IMR-90 (cell line): ENCODE data around the gene CPO. TPM values are rescaled to one million over a fixed set of nuclear protein-coding genes. Genes with fewer than 3 reads are reported as not detected.

ENCODE experiments used
- ATAC-seq: fragments of 200-7000 bp; cut with Tn5 transposase; 2 replicates; pipeline ENCODE4 v1.9.1; 2020; ENCODE audit warnings: low read depth, mild to moderate bottlenecking, moderate library complexity
- BruUV-seq: library from RNA; stranded (reverse); fragments of 400-500 nt; replicated peaks from 2 replicates; lab custom pipeline; 2021; lab: Mats Ljungman, UMichigan
- CTCF ChIA-PET: fragments of 300-600 bp; formaldehyde crosslinking; extraction: SDS; loops from one replicate; lab custom pipeline; 2021; ENCODE audit warnings: antibody characterized with exemption; lab: Yijun Ruan, JAX
- POLR2A ChIA-PET: fragments of 300-600 bp; sonication (Branson Sonifier 250); formaldehyde crosslinking; loops from one replicate; lab custom pipeline; 2022; ENCODE audit warnings: antibody characterized with exemption; ENCODE audit not compliant: unreplicated experiment; lab: Charles Lee
- DNase-seq: peaks from one replicate; pipeline ENCODE4 v3.0.0; 2013
- H2AFZ ChIP-seq: replicated peaks from 2 replicates; pipeline ENCODE3; 2013; ENCODE audit warnings: low read length, mild to moderate bottlenecking; ENCODE audit not compliant: poor library complexity
- H2AK5ac ChIP-seq: 2 replicates; pipeline ENCODE4 v1.6.1; 2013; ENCODE audit warnings: low read depth, low read length, inconsistent platforms
- H2AK9ac ChIP-seq: replicated peaks from 2 replicates; pipeline ENCODE3; 2013; ENCODE audit warnings: mild to moderate bottlenecking, low read depth, low read length, moderate library complexity; ENCODE audit not compliant: poor library complexity
- H2BK120ac ChIP-seq: 2 replicates; pipeline ENCODE4 v1.6.1; 2013; ENCODE audit warnings: low read depth, low read length, inconsistent platforms
- H2BK15ac ChIP-seq: 3 replicates; pipeline ENCODE4 v1.6.1; 2013; ENCODE audit warnings: low read depth, low read length, inconsistent platforms
- H2BK20ac ChIP-seq: 2 replicates; pipeline ENCODE4 v1.6.1; 2013; ENCODE audit warnings: low read depth, mild to moderate bottlenecking, inconsistent platforms, low read length, moderate library complexity
- H2BK5ac ChIP-seq: 2 replicates; pipeline ENCODE4 v1.6.1; 2013; ENCODE audit warnings: mild to moderate bottlenecking, low read depth, low read length, inconsistent platforms; ENCODE audit not compliant: poor library complexity, severe bottlenecking
- H3K14ac ChIP-seq: replicated peaks from 2 replicates; pipeline ENCODE4 v1.6.1; 2013; ENCODE audit warnings: low read depth, low read length, inconsistent platforms
- H3K18ac ChIP-seq: 2 replicates; pipeline ENCODE4 v1.6.1; 2013; ENCODE audit warnings: low read depth, low read length, control low read depth
- H3K23ac ChIP-seq: 2 replicates; pipeline ENCODE4 v1.6.1; 2013; ENCODE audit warnings: low read depth, low read length, inconsistent platforms
- H3K27ac ChIP-seq: 2 replicates; pipeline ENCODE4 v1.5.1; 2013; ENCODE audit warnings: mild to moderate bottlenecking, control low read depth, low read length; ENCODE audit not compliant: insufficient read depth
- H3K27me3 ChIP-seq: 2 replicates; pipeline ENCODE4 v1.6.1; 2013; ENCODE audit warnings: low read length; ENCODE audit not compliant: control insufficient read depth, insufficient read depth
- H3K36me3 ChIP-seq: 2 replicates; pipeline ENCODE4 v1.6.1; 2013; ENCODE audit warnings: low read length, mixed read lengths; ENCODE audit not compliant: control insufficient read depth, insufficient read depth
- H3K4ac ChIP-seq: 2 replicates; pipeline ENCODE4 v1.6.1; 2013; ENCODE audit warnings: low read depth, low read length, inconsistent platforms
- H3K4me1 ChIP-seq: 2 replicates; pipeline ENCODE4 v1.6.1; 2013; ENCODE audit warnings: low read length, mixed read lengths; ENCODE audit not compliant: control insufficient read depth, insufficient read depth
- H3K4me2 ChIP-seq: 2 replicates; pipeline ENCODE4 v1.6.1; 2013; ENCODE audit warnings: low read depth, mild to moderate bottlenecking, control low read depth, low read length, moderate library complexity
- H3K4me3 ChIP-seq: 2 replicates; pipeline ENCODE4 v1.5.1; 2013; ENCODE audit warnings: low read depth, mild to moderate bottlenecking, control low read depth, low read length, moderate library complexity; ENCODE audit not compliant: insufficient read depth
- H3K56ac ChIP-seq: 2 replicates; pipeline ENCODE4 v1.6.1; 2013; ENCODE audit warnings: low read length, inconsistent platforms; ENCODE audit not compliant: insufficient read depth; ENCODE audit errors: extremely low read depth
- H3K79me1 ChIP-seq, 2 experiments: 2 replicates each; pipeline ENCODE4 v1.6.1; 2013; ENCODE audit warnings: low read length in 2 of 2, inconsistent platforms in 1 of 2, low read depth in 1 of 2
- H3K9ac ChIP-seq: 2 replicates; pipeline ENCODE4 v1.6.1; 2013; ENCODE audit warnings: low read depth, low read length, control low read depth
- H3K9me1 ChIP-seq: 2 replicates; pipeline ENCODE4 v1.6.1; 2013; ENCODE audit warnings: low read length, inconsistent platforms; ENCODE audit not compliant: insufficient read depth
- H3K9me3 ChIP-seq: 2 replicates; pipeline ENCODE4 v1.6.1; 2013; ENCODE audit warnings: low read length; ENCODE audit not compliant: control insufficient read depth, insufficient read depth
- H4K20me1 ChIP-seq: 2 replicates; pipeline ENCODE4 v1.6.1; 2013; ENCODE audit warnings: low read length, inconsistent platforms; ENCODE audit not compliant: insufficient read depth
- H4K5ac ChIP-seq: 2 replicates; pipeline ENCODE4 v1.6.1; 2013; ENCODE audit warnings: mild to moderate bottlenecking, low read depth, low read length, control low read depth
- H4K8ac ChIP-seq, 2 experiments: 2 replicates each; pipeline ENCODE4 v1.6.1; 2013; ENCODE audit warnings: low read depth in 2 of 2, low read length in 2 of 2, control low read depth in 1 of 2, inconsistent platforms in 1 of 2
- H4K91ac ChIP-seq: 2 replicates; pipeline ENCODE4 v1.6.1; 2013; ENCODE audit warnings: low read depth, low read length, inconsistent platforms; ENCODE audit not compliant: insufficient read depth
- BHLHE40 ChIP-seq: fragments of 150-350 bp; IDR thresholded peaks from 2 replicates; pipeline ENCODE4 v1.6.1; 2016; ENCODE audit warnings: mild to moderate bottlenecking, low read depth, low read length
- CEBPB ChIP-seq: IDR thresholded peaks from 2 replicates; pipeline ENCODE4 v1.6.1; 2012; ENCODE audit warnings: low read depth, low read length, improper control_type of control experiment
- CHD1 ChIP-seq: IDR thresholded peaks from 2 replicates; pipeline ENCODE4 v1.6.1; 2012; ENCODE audit warnings: low read depth, low read length, improper control_type of control experiment
- FOS ChIP-seq: fragments of 150-350 bp; IDR thresholded peaks from 2 replicates; pipeline ENCODE4 v1.6.1; 2016; ENCODE audit warnings: low read depth, low read length
- MAFK ChIP-seq: IDR thresholded peaks from 2 replicates; pipeline ENCODE4 v1.6.1; 2012; ENCODE audit warnings: low read depth, low read length, improper control_type of control experiment
- MAZ ChIP-seq: IDR thresholded peaks from 2 replicates; pipeline ENCODE4 v1.6.1; 2012; ENCODE audit warnings: low read depth, mild to moderate bottlenecking, low read length, improper control_type of control experiment, moderate library complexity, borderline replicate concordance
- MXI1 ChIP-seq: IDR thresholded peaks from 2 replicates; pipeline ENCODE4 v1.6.1; 2012; ENCODE audit warnings: low read depth, mild to moderate bottlenecking, low read length, moderate library complexity, borderline replicate concordance
- NFE2L2 ChIP-seq: fragments of 150-350 bp; IDR thresholded peaks from 2 replicates; pipeline ENCODE4 v1.6.1; 2016; ENCODE audit warnings: low read depth, mild to moderate bottlenecking, low read length
- POLR2A ChIP-seq: IDR thresholded peaks from 2 replicates; pipeline ENCODE4 v1.6.1; 2012; ENCODE audit warnings: mild to moderate bottlenecking, low read depth, low read length
- RAD21 ChIP-seq: IDR thresholded peaks from 2 replicates; pipeline ENCODE4 v1.6.1; 2012; ENCODE audit warnings: low read length, improper control_type of control experiment
- RCOR1 ChIP-seq: IDR thresholded peaks from 2 replicates; pipeline ENCODE4 v1.6.1; 2012; ENCODE audit warnings: mild to moderate bottlenecking, low read length, improper control_type of control experiment; ENCODE audit not compliant: insufficient replicate concordance
- RFX5 ChIP-seq: IDR thresholded peaks from 2 replicates; pipeline ENCODE4 v1.8.0; 2012; ENCODE audit warnings: low read depth, mild to moderate bottlenecking, low read length, moderate library complexity
- SMC3 ChIP-seq: fragments of 150-350 bp; IDR thresholded peaks from 2 replicates; pipeline ENCODE4 v1.6.1; 2016; ENCODE audit warnings: low read depth, mild to moderate bottlenecking, antibody characterized with exemption, low read length, moderate library complexity
- WGBS, 2 experiments: methylation state at CpG; one replicate each; pipeline versions ENCODE4 v1.1.5 to v1.1.7; 2013; ENCODE audit warnings: missing lambda C conversion rate in 2 of 2; ENCODE audit not compliant: insufficient read length in 1 of 2; ENCODE audit errors: extremely low coverage in 2 of 2; 5-methylcytosine and 5-hydroxymethylcytosine counted together
- dilution Hi-C: fragments of 300-500 bp; cut with HindIII; formaldehyde crosslinking; loops from one replicate; pipeline ENCODE4 v1.14.3; 2018; ENCODE audit warnings: low sequenced_read_pairs; ENCODE audit not compliant: unreplicated experiment
- in situ Hi-C: fragments of 300-500 bp; cut with MboI; formaldehyde crosslinking; loops from 3 replicates; pipeline ENCODE4 v1.14.3; 2019; ENCODE audit warnings: low sequenced_read_pairs, inconsistent platforms, mixed read lengths
- intact Hi-C: fragments of 100-400 bp; cut with micrococcal nuclease; formaldehyde crosslinking; loops from 2 replicates; pipeline ENCODE4 v1.10.0; 2022
- polyA plus RNA-seq, 3 experiments: library from polyadenylated mRNA; depleted of rRNA; stranded (reverse); fragments of >200 nt; gene quantifications; 2 replicates each; pipeline ENCODE4 v1.2.3, GENCODE V29; 2012; ENCODE audit warnings: low replicate concordance in 1 of 3
- total RNA-seq: library from RNA; depleted of rRNA; stranded (reverse); fragments of >200 nt; gene quantifications from 2 replicates; pipeline ENCODE4 v1.2.3, GENCODE V29; 2012
- TF ChIP-seq, protein P1 (sequence below): fragments of 150-350 bp; IDR thresholded peaks from 2 replicates; pipeline ENCODE4 v1.6.1; 2017; ENCODE audit warnings: mild to moderate bottlenecking, antibody characterized with exemption, low read length, low read depth
- TF ChIP-seq, protein P2 (sequence below): fragments of 150-350 bp; IDR thresholded peaks from 2 replicates; pipeline ENCODE4 v1.6.1; 2016; ENCODE audit warnings: low read depth, mild to moderate bottlenecking, low read length, moderate library complexity, borderline replicate concordance
- TF ChIP-seq, protein P3 (sequence below): conservative IDR thresholded peaks from 2 replicates; pipeline ENCODE4 v1.5.1; 2012; ENCODE audit warnings: mild to moderate bottlenecking, low read depth, low read length, improper control_type of control experiment

Gene CPO
- total and polyA plus RNA-seq, 2 of the 4 experiments (the other 2 are of a cell fraction), result not detected

GRCh38 chr2:206990360-206990759 lies 51.0 kb downstream of the CPO start:
- Histone ChIP-seq H3K79me1 (no peaks in the 10 kb centered on the region), H3K4me2 (no peak overlapping the region), H4K8ac (no peak overlapping the region), H4K20me1 (no peaks in the 10 kb centered on the region), H3K4me1 (peaks cover 11% of the 10 kb centered on the region), H2BK20ac (no peak overlapping the region), H3K4ac (no peak overlapping the region), H3K14ac (no peak overlapping the region), H4K5ac (no peak overlapping the region), H2BK5ac (no peak overlapping the region), H3K18ac (no peak overlapping the region), H3K9ac (no peak overlapping the region), H3K4me3 (no peak overlapping the region), H2AK5ac (no peak overlapping the region), H3K27me3 (no peaks in the 10 kb centered on the region), H2AFZ (no peak overlapping the region), H2BK120ac (no peak overlapping the region), H3K9me1 (no peaks in the 10 kb centered on the region), H2BK15ac (0 out of 3 replicates have a peak overlapping the region, but pooled peaks have one; percentile 21), H2AK9ac (no peak overlapping the region), H3K23ac (0 out of 2 replicates have a peak overlapping the region, but pooled peaks have one; percentile 39), H3K56ac (no peak overlapping the region), H3K27ac (no peak overlapping the region), H3K9me3 (no peaks in the 10 kb centered on the region), H3K36me3 (no peaks in the 10 kb centered on the region), H4K91ac (no peak overlapping the region)
- WGBS, 2 experiments, result 0% methylated on average over 1 of the region's 4 CpGs; no CpG with 5 or more reads in 1 of the 2 experiments
- CTCF ChIA-PET, result interaction anchor here (0.8 to 1.1 kb wide), 2 partner anchors 9 to 483 kb away, joined by 3 to 4 read pairs; no protein-coding TSS in a partner anchor
- peak; percentile 57; the same call in 1 of the 2 replicates for ATAC-seq
- intact Hi-C loops (no loop called here), in situ Hi-C loops (no loop called here), dilution Hi-C loops (no loop called here)
- POLR2A ChIA-PET, result interaction anchor here (1.0 kb wide), 1 partner anchor 174 kb away, joined by 3 read pairs; no protein-coding TSS in a partner anchor
- TF ChIP-seq CEBPB (no peak), BHLHE40 (no peak), RAD21 (no peak), POLR2A (no peak), NFE2L2 (no peak), MXI1 (no peak), CHD1 (no peak), SMC3 (no peak), RCOR1 (no peak), MAFK (no peak), RFX5 (no peak), FOS (no peak), MAZ (no peak)
- TF ChIP-seq, protein P1, sequence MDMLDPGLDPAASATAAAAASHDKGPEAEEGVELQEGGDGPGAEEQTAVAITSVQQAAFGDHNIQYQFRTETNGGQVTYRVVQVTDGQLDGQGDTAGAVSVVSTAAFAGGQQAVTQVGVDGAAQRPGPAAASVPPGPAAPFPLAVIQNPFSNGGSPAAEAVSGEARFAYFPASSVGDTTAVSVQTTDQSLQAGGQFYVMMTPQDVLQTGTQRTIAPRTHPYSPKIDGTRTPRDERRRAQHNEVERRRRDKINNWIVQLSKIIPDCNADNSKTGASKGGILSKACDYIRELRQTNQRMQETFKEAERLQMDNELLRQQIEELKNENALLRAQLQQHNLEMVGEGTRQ, result no peak
- TF ChIP-seq, protein P2, sequence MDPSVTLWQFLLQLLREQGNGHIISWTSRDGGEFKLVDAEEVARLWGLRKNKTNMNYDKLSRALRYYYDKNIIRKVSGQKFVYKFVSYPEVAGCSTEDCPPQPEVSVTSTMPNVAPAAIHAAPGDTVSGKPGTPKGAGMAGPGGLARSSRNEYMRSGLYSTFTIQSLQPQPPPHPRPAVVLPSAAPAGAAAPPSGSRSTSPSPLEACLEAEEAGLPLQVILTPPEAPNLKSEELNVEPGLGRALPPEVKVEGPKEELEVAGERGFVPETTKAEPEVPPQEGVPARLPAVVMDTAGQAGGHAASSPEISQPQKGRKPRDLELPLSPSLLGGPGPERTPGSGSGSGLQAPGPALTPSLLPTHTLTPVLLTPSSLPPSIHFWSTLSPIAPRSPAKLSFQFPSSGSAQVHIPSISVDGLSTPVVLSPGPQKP, result no peak
- TF ChIP-seq, protein P3, sequence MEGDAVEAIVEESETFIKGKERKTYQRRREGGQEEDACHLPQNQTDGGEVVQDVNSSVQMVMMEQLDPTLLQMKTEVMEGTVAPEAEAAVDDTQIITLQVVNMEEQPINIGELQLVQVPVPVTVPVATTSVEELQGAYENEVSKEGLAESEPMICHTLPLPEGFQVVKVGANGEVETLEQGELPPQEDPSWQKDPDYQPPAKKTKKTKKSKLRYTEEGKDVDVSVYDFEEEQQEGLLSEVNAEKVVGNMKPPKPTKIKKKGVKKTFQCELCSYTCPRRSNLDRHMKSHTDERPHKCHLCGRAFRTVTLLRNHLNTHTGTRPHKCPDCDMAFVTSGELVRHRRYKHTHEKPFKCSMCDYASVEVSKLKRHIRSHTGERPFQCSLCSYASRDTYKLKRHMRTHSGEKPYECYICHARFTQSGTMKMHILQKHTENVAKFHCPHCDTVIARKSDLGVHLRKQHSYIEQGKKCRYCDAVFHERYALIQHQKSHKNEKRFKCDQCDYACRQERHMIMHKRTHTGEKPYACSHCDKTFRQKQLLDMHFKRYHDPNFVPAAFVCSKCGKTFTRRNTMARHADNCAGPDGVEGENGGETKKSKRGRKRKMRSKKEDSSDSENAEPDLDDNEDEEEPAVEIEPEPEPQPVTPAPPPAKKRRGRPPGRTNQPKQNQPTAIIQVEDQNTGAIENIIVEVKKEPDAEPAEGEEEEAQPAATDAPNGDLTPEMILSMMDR, result no peak
- peak; percentile 61 for DNase-seq
- BruUV-seq, result no TSS peak
